Femur (tissue), 1 donor: ENCODE measurements around the gene TBX10.
"Not testable (repeated sequence)": the region's sequence is repeated elsewhere in the genome, so short reads cannot be mapped to it uniquely, and the experiment has no call there.

Source experiments
- DNase-seq: peaks from one replicate; pipeline ENCODE4 v3.0.0-alpha.2; 2017

The TBX10 gene

GRCh38 chr11:67614730-67615714 lies 24.5 kb downstream of the TBX10 start:
- DNase-seq, result no peak

- peak; percentile 68 for DNase-seq
Measured at GRCh38 chr11:67613960-67614715, 25.4 kb downstream of the TBX10 start.

GRCh38 chr11:67613313-67613959 lies 26.1 kb downstream of the TBX10 start:
- DNase-seq, result no peak

- no peak for DNase-seq
Measured at GRCh38 chr11:67612751-67613150, 26.8 kb downstream of the TBX10 start.

- no peak for DNase-seq
Measured at GRCh38 chr11:67611704-67612587, 27.6 kb downstream of the TBX10 start.

- no peak for DNase-seq
Measured at GRCh38 chr11:67611165-67611564, 28.4 kb downstream of the TBX10 start.

GRCh38 chr11:67610302-67610868 lies 29.2 kb downstream of the TBX10 start:
- DNase-seq, result no peak

GRCh38 chr11:67609316-67609715 lies 30.2 kb downstream of the TBX10 start:
- DNase-seq, result no peak

- no peak for DNase-seq
Measured at GRCh38 chr11:67608486-67608885, 31.1 kb downstream of the TBX10 start.

- DNase-seq, result no peak
Measured at GRCh38 chr11:67607507-67607906, 32.1 kb downstream of the TBX10 start.

- peak; percentile 97 for DNase-seq
Measured at GRCh38 chr11:67606492-67607295, 32.9 kb downstream of the TBX10 start, which contains the start of gene NDUFV1. TSS of gene NDUFV1 (plus strand) at chr11:67606936. CDS start at chr11:67607005, 69 bp downstream.

GRCh38 chr11:67606093-67606491 lies 33.5 kb downstream of the TBX10 start:
- DNase-seq, result no peak

GRCh38 chr11:67605231-67606011 lies 34.1 kb downstream of the TBX10 start:
- DNase-seq, result no peak

- no peak for DNase-seq
Measured at GRCh38 chr11:67604815-67605214, 34.7 kb downstream of the TBX10 start.

- DNase-seq, result not testable (repeated sequence)
Measured at GRCh38 chr11:67604119-67604518, 35.4 kb downstream of the TBX10 start.

- DNase-seq, result no peak
Measured at GRCh38 chr11:67601098-67601497, 38.5 kb downstream of the TBX10 start.

GRCh38 chr11:67600324-67601029 lies 39.1 kb downstream of the TBX10 start:
- DNase-seq, result no peak

GRCh38 chr11:67599149-67599548 lies 40.4 kb downstream of the TBX10 start:
- DNase-seq, result no peak

- DNase-seq, result not testable (repeated sequence)
Measured at GRCh38 chr11:67597963-67598362, 41.6 kb downstream of the TBX10 start.
